Measurements from ENCODE around the gene REX1BD. TPM values are rescaled to one million over a fixed set of nuclear protein-coding genes. Genes with fewer than 3 reads are reported as not detected.

The REX1BD gene
- total and polyA plus RNA-seq, 9 donors = 5.3 to 146 (median 66.7) TPM

GRCh38 chr19:18574691-18575291 is 13.8 kb upstream of the REX1BD start:
- intact Hi-C loops (cut with DNase I) = loop anchor here in 3 of 4 donors (10.0 kb wide), 2 partner anchors 110 to 120 kb away; no protein-coding TSS in a partner anchor
- 89 to 90% (median 90%) methylated on average over 18 of the region's 18 CpGs for WGBS, 3 donors

DNA sequence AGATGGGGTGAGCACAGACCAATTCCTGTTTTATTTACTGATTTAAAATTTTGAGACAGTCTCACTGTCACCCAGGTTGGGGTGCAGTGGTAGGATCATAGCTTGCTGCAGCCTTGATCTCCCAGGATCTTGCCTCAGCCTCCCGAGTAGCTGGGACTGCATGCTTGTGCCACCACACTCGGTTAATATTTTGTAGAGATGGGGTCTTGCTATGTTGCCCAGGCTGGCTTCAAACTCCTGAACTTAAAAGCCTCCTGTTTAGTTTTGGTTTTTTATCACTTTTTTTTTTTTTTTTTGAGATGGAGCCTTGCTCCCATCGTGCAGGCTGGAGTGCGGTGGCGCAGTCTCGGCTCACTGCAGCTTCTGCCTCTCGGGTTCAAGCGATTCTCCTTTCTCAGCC is 12.2 kb upstream of the REX1BD start:
- WGBS, 3 donors = 80 to 88% (median 81%) methylated on average over 8 of the region's 8 CpGs
- no peak for TF ChIP-seq EP300 (IDR thresholded peaks at IDR 0.05)
- TF ChIP-seq, protein P1, sequence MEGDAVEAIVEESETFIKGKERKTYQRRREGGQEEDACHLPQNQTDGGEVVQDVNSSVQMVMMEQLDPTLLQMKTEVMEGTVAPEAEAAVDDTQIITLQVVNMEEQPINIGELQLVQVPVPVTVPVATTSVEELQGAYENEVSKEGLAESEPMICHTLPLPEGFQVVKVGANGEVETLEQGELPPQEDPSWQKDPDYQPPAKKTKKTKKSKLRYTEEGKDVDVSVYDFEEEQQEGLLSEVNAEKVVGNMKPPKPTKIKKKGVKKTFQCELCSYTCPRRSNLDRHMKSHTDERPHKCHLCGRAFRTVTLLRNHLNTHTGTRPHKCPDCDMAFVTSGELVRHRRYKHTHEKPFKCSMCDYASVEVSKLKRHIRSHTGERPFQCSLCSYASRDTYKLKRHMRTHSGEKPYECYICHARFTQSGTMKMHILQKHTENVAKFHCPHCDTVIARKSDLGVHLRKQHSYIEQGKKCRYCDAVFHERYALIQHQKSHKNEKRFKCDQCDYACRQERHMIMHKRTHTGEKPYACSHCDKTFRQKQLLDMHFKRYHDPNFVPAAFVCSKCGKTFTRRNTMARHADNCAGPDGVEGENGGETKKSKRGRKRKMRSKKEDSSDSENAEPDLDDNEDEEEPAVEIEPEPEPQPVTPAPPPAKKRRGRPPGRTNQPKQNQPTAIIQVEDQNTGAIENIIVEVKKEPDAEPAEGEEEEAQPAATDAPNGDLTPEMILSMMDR (IDR thresholded peaks at IDR 0.05) = no peak
- Histone ChIP-seq H3K36me3 (no peaks in the 10 kb centered on the region), H3K4me1 (ENCODE audit: insufficient read depth) (peaks cover 7% of the 10 kb centered on the region), H3K27ac (no peak overlapping the region), H3K27me3 (no peaks in the 10 kb centered on the region), H3K4me3 (no peak overlapping the region), H3K9me3 (no peaks in the 10 kb centered on the region)
- intact Hi-C loops (cut with DNase I) = loop anchor here in 3 of 4 donors (10.0 kb wide), 2 partner anchors 112 to 122 kb away; no protein-coding TSS in a partner anchor
- no peak for DNase-seq

More at GRCh38 chr19:18574691-18575291, 13.8 kb upstream of the REX1BD start:
- Histone ChIP-seq H3K9me3 (no peaks in the 10 kb centered on the region), H3K4me3 (no peak overlapping the region), H3K27me3 (no peaks in the 10 kb centered on the region), H3K36me3 (no peaks in the 10 kb centered on the region), H3K27ac (no peak overlapping the region), H3K4me1 (ENCODE audit: insufficient read depth) (peaks cover 7% of the 10 kb centered on the region)
- TF ChIP-seq, protein P1 (IDR thresholded peaks at IDR 0.05) = no peak
- TF ChIP-seq POLR2A (IDR thresholded peaks at IDR 0.05) (no peak), EP300 (IDR thresholded peaks at IDR 0.05) (no peak)
- no peak for DNase-seq

DNA sequence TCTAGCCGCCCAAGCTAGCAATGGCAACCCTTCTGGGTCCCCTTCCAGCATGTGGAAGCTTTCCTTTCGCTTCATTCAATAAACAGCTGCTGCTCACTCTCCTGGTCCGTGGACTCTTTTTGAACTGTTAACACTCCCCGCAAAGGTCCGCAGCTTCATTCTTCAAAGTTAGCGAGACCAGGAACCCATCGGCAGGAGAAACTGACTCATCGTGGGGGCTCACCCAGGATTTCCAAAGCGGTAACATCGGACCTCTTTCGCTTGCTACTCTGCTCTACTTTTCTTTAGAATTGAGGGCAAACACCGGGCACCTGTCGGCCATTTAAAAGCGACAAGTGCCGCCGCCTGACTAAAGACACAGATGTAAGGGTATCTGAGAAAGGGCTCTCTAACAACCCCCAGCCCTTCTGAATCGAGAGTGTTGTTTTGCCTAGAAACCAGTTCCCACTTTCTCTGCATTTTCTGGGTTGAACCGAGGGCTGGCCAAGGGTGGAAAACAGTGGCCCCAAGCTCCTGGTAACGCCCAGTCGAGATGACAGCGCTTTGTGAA is 11.2 kb upstream of the REX1BD start:
- no peaks in the 10 kb centered on the region for H3K36me3 ChIP-seq
- no peaks in the 10 kb centered on the region for H3K27me3 ChIP-seq
- peaks cover 7% of the 10 kb centered on the region for H3K4me1 ChIP-seq (ENCODE audit: insufficient read depth)
- no peak for DNase-seq
- H3K9me3 ChIP-seq = no peaks in the 10 kb centered on the region
- no peak overlapping the region for H3K4me3 ChIP-seq
- H3K27ac ChIP-seq = no peak overlapping the region
- TF ChIP-seq EP300 (IDR thresholded peaks at IDR 0.05) (no peak), POLR2A (IDR thresholded peaks at IDR 0.05) (no peak)
- TF ChIP-seq, protein P1 (IDR thresholded peaks at IDR 0.05) = no peak
- 73 to 82% (median 79%) methylated on average over 21 of the region's 21 CpGs for WGBS, 3 donors
- intact Hi-C loops (cut with DNase I) = loop anchor here in 3 of 4 donors (10.0 kb wide), 2 partner anchors 113 to 123 kb away; no protein-coding TSS in a partner anchor

DNA sequence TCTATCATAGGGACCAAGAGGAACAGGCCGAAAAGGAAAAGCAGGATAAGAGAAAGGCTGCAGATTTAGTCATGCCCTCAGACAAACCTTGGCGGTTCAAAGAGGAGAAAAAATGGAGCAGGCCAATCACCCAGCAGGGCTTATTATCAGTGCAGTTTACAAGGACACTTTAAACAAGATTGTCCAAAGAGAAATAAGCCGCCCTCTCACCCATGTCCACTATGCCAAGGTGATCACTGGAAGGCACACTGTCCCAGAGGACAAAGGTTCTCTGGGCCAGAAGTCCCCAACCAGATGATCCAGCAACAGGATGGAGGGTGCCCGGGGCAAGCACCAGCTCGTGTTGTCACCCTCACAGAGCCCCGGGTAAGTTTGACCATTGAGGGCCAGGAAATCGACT is 8.3 kb upstream of the REX1BD start:
- Histone ChIP-seq H3K9me3 (no peaks in the 10 kb centered on the region), H3K27ac (no peak overlapping the region), H3K36me3 (no peaks in the 10 kb centered on the region), H3K27me3 (no peaks in the 10 kb centered on the region), H3K4me3 (no peak overlapping the region), H3K4me1 (ENCODE audit: insufficient read depth) (no peaks in the 10 kb centered on the region)
- intact Hi-C loops (cut with DNase I) = no loop called here
- no peak for DNase-seq
- TF ChIP-seq POLR2A (IDR thresholded peaks at IDR 0.05) = no peak
- no peak for TF ChIP-seq EP300 (IDR thresholded peaks at IDR 0.05)
- TF ChIP-seq, protein P1 (IDR thresholded peaks at IDR 0.05) = no peak
- 63 to 64% (median 64%) methylated on average over 7 of the region's 7 CpGs for WGBS, 3 donors

Measured in ovary (tissue), 9 donors.